HG02885 (cell line): ENCODE data around the gene UBC.
"Not testable (repeated sequence)": the region's sequence is repeated elsewhere in the genome, so short reads cannot be mapped to it uniquely, and the experiment has no call there.

ENCODE experiments used
- ATAC-seq: cut with Tn5 transposase; IDR thresholded peaks from one replicate; pipeline ENCODE4 v1.9.1; 2021; ENCODE audit warnings: mild to moderate bottlenecking; ENCODE audit not compliant: unreplicated experiment, poor library complexity

Gene UBC

GRCh38 chr12:124916374-124917134 lies 2.1 kb upstream of the UBC start:
- no peak for ATAC-seq

GRCh38 chr12:124915239-124916236 lies 1.1 kb upstream of the UBC start:
- ATAC-seq: peak; percentile 7

GRCh38 chr12:124913474-124914391 lies 717 bp downstream of the UBC start:
- peak; percentile 28 for ATAC-seq

GRCh38 chr12:124912529-124913287 lies 1.7 kb downstream of the UBC start:
- ATAC-seq: not testable (repeated sequence)

GRCh38 chr12:124911521-124911920 lies 2.9 kb downstream of the UBC start:
- ATAC-seq: not testable (repeated sequence)

GRCh38 chr12:124910561-124911478 lies 3.6 kb downstream of the UBC start:
- ATAC-seq: no peak

- ATAC-seq: no peak
Observed at GRCh38 chr12:124909831-124910560, 4.5 kb downstream of the UBC start.

GRCh38 chr12:124906606-124907261 lies 7.7 kb downstream of the UBC start:
- ATAC-seq: peak; percentile 66

GRCh38 chr12:124904306-124905098 lies 9.9 kb downstream of the UBC start:
- no peak for ATAC-seq

- peak; percentile 59 for ATAC-seq
Observed at GRCh38 chr12:124902916-124903315, 11.5 kb downstream of the UBC start.

- no peak for ATAC-seq
Observed at GRCh38 chr12:124901003-124901402, 13.4 kb downstream of the UBC start.

- ATAC-seq: not testable (repeated sequence)
Observed at GRCh38 chr12:124900345-124900795, 14.1 kb downstream of the UBC start.

- no peak for ATAC-seq
Observed at GRCh38 chr12:124898923-124899294, 15.5 kb downstream of the UBC start.

GRCh38 chr12:124898200-124898922 lies 16.1 kb downstream of the UBC start:
- peak; percentile 56 for ATAC-seq

GRCh38 chr12:124896461-124896860 lies 18.0 kb downstream of the UBC start:
- no peak for ATAC-seq
